Regular cardiac myocyte (primary cell): ENCODE results near the gene ARID1B. TPM values are rescaled to one million over a fixed set of nuclear protein-coding genes. Genes with fewer than 3 reads are reported as not detected.

Experiments used
- total RNA-seq: library from RNA; depleted of rRNA; stranded (reverse); fragments of >200 nt; gene quantifications from 2 replicates; pipeline ENCODE4 v1.2.3, GENCODE V29; 2014

Gene ARID1B
- 24.8 and 25.1 TPM in 2 replicates for total RNA-seq

GRCh38 chr6:156776840-156777576 is at the start of gene ARID1B:
TSS of gene ARID1B (plus strand) at chr6:156777378. CDS start at chr6:156777681, 303 bp downstream.

